ENCODE results near the gene LRRC30.

Gene LRRC30

GRCh38 chr18:7237673-7238272 lies 6.9 kb downstream of the LRRC30 start:
- no peak for DNase-seq

GRCh38 chr18:7242926-7243325 lies 12.0 kb downstream of the LRRC30 start:
- DNase-seq, result no peak

GRCh38 chr18:7248877-7249276 lies 18.0 kb downstream of the LRRC30 start:
- DNase-seq, result no peak

GRCh38 chr18:7254163-7254562 lies 23.3 kb downstream of the LRRC30 start:
- no peak for DNase-seq

GRCh38 chr18:7255054-7255453 lies 24.2 kb downstream of the LRRC30 start:
- DNase-seq, result no peak

- no peak for DNase-seq
Measured at GRCh38 chr18:7255643-7256042, 24.8 kb downstream of the LRRC30 start.

- no peak for DNase-seq
Measured at GRCh38 chr18:7256618-7257425, 25.9 kb downstream of the LRRC30 start.

- no peak for DNase-seq
Measured at GRCh38 chr18:7257426-7257740, 26.5 kb downstream of the LRRC30 start.

GRCh38 chr18:7259475-7259874 lies 28.6 kb downstream of the LRRC30 start:
- DNase-seq, result no peak

GRCh38 chr18:7261199-7261598 lies 30.3 kb downstream of the LRRC30 start:
- no peak for DNase-seq

- no peak for DNase-seq
Measured at GRCh38 chr18:7267973-7268372, 37.1 kb downstream of the LRRC30 start.

- no peak for DNase-seq
Measured at GRCh38 chr18:7269942-7270341, 39.1 kb downstream of the LRRC30 start.

- peak; percentile 77 for DNase-seq
Measured at GRCh38 chr18:7272311-7273049, 41.6 kb downstream of the LRRC30 start.

- peak; percentile 23 for DNase-seq
Measured at GRCh38 chr18:7273301-7273921, 42.5 kb downstream of the LRRC30 start.

- no peak for DNase-seq
Measured at GRCh38 chr18:7281579-7281978, 50.7 kb downstream of the LRRC30 start.
